SH-SY5Y (cell line): ENCODE results near the gene POTEF.

ENCODE experiments used
- GATA2 ChIP-seq: IDR thresholded peaks from 2 replicates; pipeline ENCODE4 v1.6.1; 2011; ENCODE audit warnings: mild to moderate bottlenecking, low read depth, low read length
- GATA3 ChIP-seq: IDR thresholded peaks from 2 replicates; pipeline ENCODE4 v1.6.1; 2011; ENCODE audit warnings: low read depth, mild to moderate bottlenecking, low read length, moderate library complexity

- no peak for TF ChIP-seq GATA3
- TF ChIP-seq GATA2 = no peak
These were observed 24.0 kb upstream of the POTEF start for GRCh38 chr2:130152816-130153595.
